Measurements from ENCODE around the gene AFF3.

- TF ChIP-seq CTCF (conservative IDR thresholded peaks at IDR 0.05 in 1 of 2, IDR thresholded peaks at IDR 0.05 in 1 of 2; ENCODE audit: extremely low read depth in 1 of 2, insufficient read depth in 1 of 2, low read depth in 1 of 2, low read length in 2 of 2), result no peak
- no peak for TF ChIP-seq EZH2 (IDR thresholded peaks at IDR 0.05; ENCODE audit: borderline replicate concordance, low read length)
These were observed 404.9 kb downstream of the AFF3 start for GRCh38 chr2:99737537-99737936.

Measured in mammary epithelial cell (primary cell).